HepG2 (cell line): ENCODE results near the gene DISP2. TPM values are rescaled to one million over a fixed set of nuclear protein-coding genes. Genes with fewer than 3 reads are reported as not detected.

ENCODE experiments used
- ATAC-seq: fragments of 200-7000 bp; cut with Tn5 transposase; 3 replicates; pipeline ENCODE4 v1.9.1; 2020; ENCODE audit warnings: mild to moderate bottlenecking, moderate library complexity
- BruUV-seq: library from RNA; stranded (reverse); fragments of 400-500 nt; replicated peaks from 2 replicates; lab custom pipeline; 2021; lab: Mats Ljungman, UMichigan
- CTCF ChIA-PET: fragments of 300-600 bp; formaldehyde crosslinking; extraction: SDS; loops from one replicate; lab custom pipeline; 2021; ENCODE audit warnings: low total read pairs, inconsistent platforms, low intra/inter-chr PET ratio; lab: Yijun Ruan, JAX
- POLR2A ChIA-PET: fragments of 350-600 bp; sonication (Branson Sonifier 250); formaldehyde crosslinking; loops from one replicate; lab custom pipeline; 2020; ENCODE audit warnings: antibody characterized with exemption, inconsistent platforms; lab: Yijun Ruan, JAX
- DNase-seq: peaks from one replicate; pipeline ENCODE4 v3.0.0-alpha.2; 2015; ENCODE audit warnings: low spot score
- FAIRE-seq: peaks from 3 replicates; lab custom pipeline; 2011; peaks lifted over from hg19 to GRCh38; lab: Jason Lieb, UNC
- H2AFZ ChIP-seq: one replicate; pipeline ENCODE4 v1.6.1; 2011; ENCODE audit warnings: low read length, inconsistent platforms
- H3K27ac ChIP-seq: fragments of 300-600 bp; 3 replicates; pipeline ENCODE4 v1.8.0; 2011; ENCODE audit warnings: mixed run types, mild to moderate bottlenecking, mixed read lengths, low read length, inconsistent platforms; ENCODE audit not compliant: insufficient read depth; ENCODE audit errors: extremely low read length
- H3K27me3 ChIP-seq, 2 experiments: fragments of 200-600 bp in 1 of 2; 2 replicates in 1 of 2; 3 replicates in 1 of 2; pipeline versions ENCODE4 v1.6.0 to v1.8.0; 2011; ENCODE audit warnings: low read length in 2 of 2, mild to moderate bottlenecking in 2 of 2, moderate library complexity in 2 of 2, inconsistent platforms in 1 of 2; ENCODE audit not compliant: insufficient read depth in 2 of 2, control insufficient read depth in 1 of 2
- H3K36me3 ChIP-seq, 2 experiments: fragments of 200-600 bp in 1 of 2; replicated peaks in 1 of 2; 2 replicates in 1 of 2; 3 replicates in 1 of 2; pipeline versions ENCODE4 v1.5.1 to v1.8.0; 2011; ENCODE audit warnings: low read length in 2 of 2, inconsistent platforms in 1 of 2; ENCODE audit not compliant: insufficient read depth in 2 of 2, control insufficient read depth in 1 of 2
- H3K4me1 ChIP-seq: 2 replicates; pipeline ENCODE4 v1.5.1; 2012; ENCODE audit warnings: low read length, inconsistent platforms; ENCODE audit not compliant: insufficient read depth
- H3K4me2 ChIP-seq: 2 replicates; pipeline ENCODE4 v1.6.0; 2011; ENCODE audit warnings: low read depth, low read length, inconsistent platforms
- H3K4me3 ChIP-seq, 3 experiments: fragments of 200-600 bp in 1 of 3; sonication (generic), shearing (Covaris generic) in 1 of 3; replicated peaks in 1 of 3; 2 replicates each; pipeline ENCODE4 v1.5.1; 2011 to 2016; ENCODE audit warnings: low read length in 3 of 3, inconsistent platforms in 2 of 3, low read depth in 2 of 3, mild to moderate bottlenecking in 2 of 3, control low read depth in 1 of 3, mixed read lengths in 1 of 3; ENCODE audit not compliant: insufficient read depth in 1 of 3
- H3K79me2 ChIP-seq: one replicate; pipeline ENCODE4 v1.6.1; 2011; ENCODE audit warnings: low read length, inconsistent platforms; ENCODE audit not compliant: insufficient read depth
- H3K9ac ChIP-seq: 2 replicates; pipeline ENCODE4 v1.6.0; 2011; ENCODE audit warnings: mild to moderate bottlenecking, low read depth, low read length, inconsistent platforms; ENCODE audit not compliant: insufficient read depth
- H3K9me3 ChIP-seq: 2 replicates; pipeline ENCODE4 v1.5.1; 2012; ENCODE audit warnings: mild to moderate bottlenecking, low read length
- H4K20me1 ChIP-seq: 2 replicates; pipeline ENCODE4 v1.6.0; 2011; ENCODE audit warnings: inconsistent platforms, mild to moderate bottlenecking, low read length, moderate library complexity; ENCODE audit not compliant: insufficient read depth
- FIP1L1 ChIP-seq: fragments of 200-400 bp; formaldehyde crosslinking; IDR thresholded peaks from 2 replicates; pipeline ENCODE4 v1.6.1; 2018; ENCODE audit warnings: low read depth, mild to moderate bottlenecking, low read length, moderate library complexity, borderline replicate concordance; ENCODE audit not compliant: insufficient read depth
- GPBP1L1 ChIP-seq: sonication (generic); formaldehyde crosslinking; IDR thresholded peaks from 2 replicates; pipeline ENCODE4 v1.5.0; 2020; ENCODE audit warnings: mild to moderate bottlenecking, missing genetic modification reagents
- KDM4B ChIP-seq: sonication (generic); formaldehyde crosslinking; IDR thresholded peaks from 2 replicates; pipeline ENCODE4 v1.4.0; 2020; ENCODE audit warnings: missing genetic modification reagents
- KDM6A ChIP-seq: IDR thresholded peaks from 2 replicates; pipeline ENCODE4 v1.6.1; 2016; ENCODE audit warnings: low read depth
- MEIS2 ChIP-seq: sonication (generic); formaldehyde crosslinking; IDR thresholded peaks from 2 replicates; pipeline ENCODE4 v1.9.0; 2021; ENCODE audit warnings: mild to moderate bottlenecking, missing genetic modification reagents
- NFYB ChIP-seq: sonication (generic); formaldehyde crosslinking; IDR thresholded peaks from 2 replicates; pipeline ENCODE4 v1.4.0; 2020; ENCODE audit warnings: missing genetic modification reagents
- PTBP1 ChIP-seq: fragments of 200-400 bp; formaldehyde crosslinking; IDR thresholded peaks from 2 replicates; pipeline ENCODE4 v1.6.1; 2018; ENCODE audit warnings: low read length, low read depth; ENCODE audit not compliant: poor library complexity, severe bottlenecking
- SIN3A ChIP-seq: IDR thresholded peaks from 2 replicates; pipeline ENCODE4 v1.6.1; 2011; ENCODE audit warnings: low read depth, mild to moderate bottlenecking, control low read depth, low read length, borderline replicate concordance
- SRSF1 ChIP-seq: fragments of 200-400 bp; formaldehyde crosslinking; optimal IDR thresholded peaks from 2 replicates; pipeline ENCODE3; 2017; ENCODE audit warnings: mild to moderate bottlenecking, low read depth, low read length, moderate library complexity
- TEAD3 ChIP-seq: optimal IDR thresholded peaks from 2 replicates; pipeline ENCODE3; 2016; ENCODE audit warnings: borderline replicate concordance
- ZHX1 ChIP-seq: sonication (generic); formaldehyde crosslinking; IDR thresholded peaks from 2 replicates; pipeline ENCODE4 v1.8.1; 2022; ENCODE audit warnings: low read depth, mild to moderate bottlenecking, missing genetic modification reagents
- ZNF251 ChIP-seq: sonication (generic); formaldehyde crosslinking; IDR thresholded peaks from 2 replicates; pipeline ENCODE4 v1.9.0; 2021; ENCODE audit warnings: mild to moderate bottlenecking, missing genetic modification reagents
- ZNF780A ChIP-seq: sonication (generic); formaldehyde crosslinking; IDR thresholded peaks from 2 replicates; pipeline ENCODE4 v1.8.0; 2022; ENCODE audit warnings: mild to moderate bottlenecking, missing genetic modification reagents, moderate library complexity
- ZNF782 ChIP-seq: sonication (generic); formaldehyde crosslinking; IDR thresholded peaks from 2 replicates; pipeline ENCODE4 v1.4.0; 2020; ENCODE audit warnings: missing genetic modification reagents, mild to moderate bottlenecking, borderline replicate concordance
- ZNF790 ChIP-seq: sonication (generic); formaldehyde crosslinking; IDR thresholded peaks from 2 replicates; pipeline ENCODE4 v1.8.0; 2022; ENCODE audit warnings: missing genetic modification reagents, mild to moderate bottlenecking, borderline replicate concordance
- WGBS: methylation state at CpG from one replicate; pipeline ENCODE4 v1.1.6; 2017; ENCODE audit warnings: low lambda C conversion rate; 5-methylcytosine and 5-hydroxymethylcytosine counted together
- in situ Hi-C: cut with HindIII; loops from 2 replicates; pipeline ENCODE4 v1.10.0; 2017; ENCODE audit warnings: low pct_unique_long_range_greater_than_20kb; ENCODE audit not compliant: extremely low pct_ligation_motif_present
- intact Hi-C: fragments of 100-400 bp; cut with micrococcal nuclease; formaldehyde crosslinking; loops from one replicate; pipeline ENCODE4 v1.10.0; 2022; ENCODE audit not compliant: unreplicated experiment
- polyA plus RNA-seq, 8 experiments: library from polyadenylated mRNA; depleted of rRNA in 3 of 8; stranded (reverse) in 7 of 8; unstranded in 1 of 8; fragments of >200 nt; fragmentation: Illumina TruSeq in 4 of 8; extraction: Trizol in 4 of 8; gene quantifications; 2 replicates each; pipeline versions ENCODE4 v1.2.1 to v1.2.3, GENCODE V29; 2011 to 2016; ENCODE audit warnings: low read depth in 4 of 8, missing spikeins in 1 of 8, mixed read lengths in 1 of 8; ENCODE audit not compliant: insufficient read depth in 1 of 8
- total RNA-seq, 5 experiments: library from RNA; depleted of rRNA; stranded (reverse); fragments of >200 nt; fragmentation: Illumina TruSeq; extraction: Trizol; gene quantifications; 2 replicates each; pipeline ENCODE4 v1.2.3, GENCODE V29; 2016; ENCODE audit warnings: low read depth in 1 of 5
- TF ChIP-seq, protein P1 (sequence below): sonication (generic); formaldehyde crosslinking; IDR thresholded peaks from 2 replicates; pipeline ENCODE4 v1.5.0; 2020; ENCODE audit warnings: mild to moderate bottlenecking, missing genetic modification reagents, borderline replicate concordance

The DISP2 gene
- total and polyA plus RNA-seq, 2 of the 13 experiments (the other 11 are each of a cell fraction or from before 2014, with no cell fraction given): 0.09 to 0.32 TPM

DNA sequence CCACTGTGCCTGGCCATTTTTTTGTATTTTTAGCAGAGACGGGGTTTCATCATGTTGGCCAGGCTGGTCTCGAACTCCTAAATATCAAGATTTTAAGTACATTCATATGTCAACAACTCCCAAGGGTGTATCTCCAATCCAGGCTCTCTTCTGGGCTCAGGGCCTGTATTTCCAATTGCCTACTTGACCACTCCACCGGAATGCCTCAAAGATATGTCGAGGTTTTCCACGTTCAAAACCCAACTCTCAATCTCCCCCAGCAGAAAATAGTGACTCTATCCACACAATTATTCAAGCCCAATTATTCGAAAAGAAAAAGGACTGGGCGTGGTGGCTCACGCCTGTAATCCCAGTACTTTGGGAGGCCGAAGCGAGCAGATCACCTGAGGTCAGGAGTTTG lies 22.6 kb downstream of the DISP2 start:
- H3K4me3 ChIP-seq: no peak overlapping the region
- ATAC-seq (no peak), FAIRE-seq (no peak), DNase-seq (no peak)
- H3K27me3 ChIP-seq: no peaks in the 10 kb centered on the region; a peak in 2 of 5 replicates
- H3K4me2 ChIP-seq: no peak overlapping the region
- in situ Hi-C loops: no loop called here
- WGBS: 92% methylated on average over 10 of the region's 10 CpGs
- H4K20me1 ChIP-seq: no peaks in the 10 kb centered on the region
- no peak overlapping the region for H3K9ac ChIP-seq
- BruUV-seq: no TSS peak
- H3K4me1 ChIP-seq: peaks cover 40% of the 10 kb centered on the region
- CTCF ChIA-PET: no interaction called here
- no peak for TF ChIP-seq ZNF251 (CRISPR knock-in tag)
- TF ChIP-seq ZNF780A (CRISPR knock-in tag): no peak
- TF ChIP-seq SIN3A: no peak
- TF ChIP-seq MEIS2 (CRISPR knock-in tag): no peak
- no peak for TF ChIP-seq PTBP1
- no peak for TF ChIP-seq ZHX1 (CRISPR knock-in tag)
- no peak for TF ChIP-seq ZNF790 (CRISPR knock-in tag)
- no peak for TF ChIP-seq GPBP1L1 (CRISPR knock-in tag)
- TF ChIP-seq, protein P1, sequence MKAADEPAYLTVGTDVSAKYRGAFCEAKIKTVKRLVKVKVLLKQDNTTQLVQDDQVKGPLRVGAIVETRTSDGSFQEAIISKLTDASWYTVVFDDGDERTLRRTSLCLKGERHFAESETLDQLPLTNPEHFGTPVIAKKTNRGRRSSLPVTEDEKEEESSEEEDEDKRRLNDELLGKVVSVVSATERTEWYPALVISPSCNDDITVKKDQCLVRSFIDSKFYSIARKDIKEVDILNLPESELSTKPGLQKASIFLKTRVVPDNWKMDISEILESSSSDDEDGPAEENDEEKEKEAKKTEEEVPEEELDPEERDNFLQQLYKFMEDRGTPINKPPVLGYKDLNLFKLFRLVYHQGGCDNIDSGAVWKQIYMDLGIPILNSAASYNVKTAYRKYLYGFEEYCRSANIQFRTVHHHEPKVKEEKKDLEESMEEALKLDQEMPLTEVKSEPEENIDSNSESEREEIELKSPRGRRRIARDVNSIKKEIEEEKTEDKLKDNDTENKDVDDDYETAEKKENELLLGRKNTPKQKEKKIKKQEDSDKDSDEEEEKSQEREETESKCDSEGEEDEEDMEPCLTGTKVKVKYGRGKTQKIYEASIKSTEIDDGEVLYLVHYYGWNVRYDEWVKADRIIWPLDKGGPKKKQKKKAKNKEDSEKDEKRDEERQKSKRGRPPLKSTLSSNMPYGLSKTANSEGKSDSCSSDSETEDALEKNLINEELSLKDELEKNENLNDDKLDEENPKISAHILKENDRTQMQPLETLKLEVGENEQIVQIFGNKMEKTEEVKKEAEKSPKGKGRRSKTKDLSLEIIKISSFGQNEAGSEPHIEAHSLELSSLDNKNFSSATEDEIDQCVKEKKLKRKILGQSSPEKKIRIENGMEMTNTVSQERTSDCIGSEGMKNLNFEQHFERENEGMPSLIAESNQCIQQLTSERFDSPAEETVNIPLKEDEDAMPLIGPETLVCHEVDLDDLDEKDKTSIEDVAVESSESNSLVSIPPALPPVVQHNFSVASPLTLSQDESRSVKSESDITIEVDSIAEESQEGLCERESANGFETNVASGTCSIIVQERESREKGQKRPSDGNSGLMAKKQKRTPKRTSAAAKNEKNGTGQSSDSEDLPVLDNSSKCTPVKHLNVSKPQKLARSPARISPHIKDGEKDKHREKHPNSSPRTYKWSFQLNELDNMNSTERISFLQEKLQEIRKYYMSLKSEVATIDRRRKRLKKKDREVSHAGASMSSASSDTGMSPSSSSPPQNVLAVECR (CRISPR knock-in tag): no peak
- TF ChIP-seq ZNF782 (CRISPR knock-in tag): no peak
- no peak for TF ChIP-seq KDM6A (CRISPR knock-in tag)
- TF ChIP-seq NFYB (CRISPR knock-in tag): no peak
- TF ChIP-seq KDM4B (CRISPR knock-in tag): no peak
- TF ChIP-seq TEAD3 (CRISPR knock-in tag): no peak
- no peak for TF ChIP-seq FIP1L1
- no peak for TF ChIP-seq SRSF1
- POLR2A ChIA-PET: interaction anchor here (2.5 kb wide), 1 partner anchor 25 kb away, joined by 19 read pairs; the partner anchor contains the start of gene IVD
- H3K79me2 ChIP-seq: peaks cover 26% of the 10 kb centered on the region
- intact Hi-C loops: no loop called here
- no peak overlapping the region for H2AFZ ChIP-seq
- no peaks in the 10 kb centered on the region for H3K9me3 ChIP-seq
- H3K27ac ChIP-seq: no peak overlapping the region
- H3K36me3 ChIP-seq: peaks cover 0 to 2% of the 10 kb centered on the region in 2 experiments; a peak in 1 of 5 replicates
